Panc1 (cell line): ENCODE data around the gene KLHL2.
"Not testable (repeated sequence)": the region's sequence is repeated elsewhere in the genome, so short reads cannot be mapped to it uniquely, and the experiment has no call there.

Experiments used
- CTCF ChIP-seq: fragments of 450-650 bp; IDR thresholded peaks from 2 replicates; pipeline ENCODE4 v1.5.1; 2017; ENCODE audit warnings: mild to moderate bottlenecking
- TF ChIP-seq, protein P1 (sequence below), 2 experiments: IDR thresholded peaks; 2 replicates each; pipeline ENCODE4 v1.6.1; 2011 to 2012; ENCODE audit warnings: low read depth in 2 of 2, control low read depth in 1 of 2, low read length in 1 of 2, mild to moderate bottlenecking in 1 of 2, moderate library complexity in 1 of 2; ENCODE audit not compliant: insufficient read depth in 1 of 2

DNA sequence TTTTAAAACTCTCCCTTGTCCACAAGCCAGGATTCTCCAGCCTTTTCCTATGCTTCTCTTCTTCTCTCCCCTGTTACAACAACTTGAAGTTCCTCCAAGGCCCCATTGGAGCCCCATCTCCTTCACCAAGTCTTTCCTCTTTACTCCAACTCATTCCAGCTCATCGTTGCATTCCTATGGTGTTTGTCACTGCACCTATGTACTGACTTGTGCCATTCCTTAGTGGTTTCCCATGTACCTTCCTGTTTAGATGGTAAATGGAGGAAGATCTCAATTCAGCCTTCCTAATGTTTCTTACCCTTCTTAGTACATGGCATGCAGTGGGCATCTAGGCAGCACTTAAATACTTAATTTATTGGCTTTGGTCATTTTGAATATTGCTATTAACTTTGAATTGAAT, 6.0 kb downstream of the KLHL2 start:
- TF ChIP-seq, protein P1, sequence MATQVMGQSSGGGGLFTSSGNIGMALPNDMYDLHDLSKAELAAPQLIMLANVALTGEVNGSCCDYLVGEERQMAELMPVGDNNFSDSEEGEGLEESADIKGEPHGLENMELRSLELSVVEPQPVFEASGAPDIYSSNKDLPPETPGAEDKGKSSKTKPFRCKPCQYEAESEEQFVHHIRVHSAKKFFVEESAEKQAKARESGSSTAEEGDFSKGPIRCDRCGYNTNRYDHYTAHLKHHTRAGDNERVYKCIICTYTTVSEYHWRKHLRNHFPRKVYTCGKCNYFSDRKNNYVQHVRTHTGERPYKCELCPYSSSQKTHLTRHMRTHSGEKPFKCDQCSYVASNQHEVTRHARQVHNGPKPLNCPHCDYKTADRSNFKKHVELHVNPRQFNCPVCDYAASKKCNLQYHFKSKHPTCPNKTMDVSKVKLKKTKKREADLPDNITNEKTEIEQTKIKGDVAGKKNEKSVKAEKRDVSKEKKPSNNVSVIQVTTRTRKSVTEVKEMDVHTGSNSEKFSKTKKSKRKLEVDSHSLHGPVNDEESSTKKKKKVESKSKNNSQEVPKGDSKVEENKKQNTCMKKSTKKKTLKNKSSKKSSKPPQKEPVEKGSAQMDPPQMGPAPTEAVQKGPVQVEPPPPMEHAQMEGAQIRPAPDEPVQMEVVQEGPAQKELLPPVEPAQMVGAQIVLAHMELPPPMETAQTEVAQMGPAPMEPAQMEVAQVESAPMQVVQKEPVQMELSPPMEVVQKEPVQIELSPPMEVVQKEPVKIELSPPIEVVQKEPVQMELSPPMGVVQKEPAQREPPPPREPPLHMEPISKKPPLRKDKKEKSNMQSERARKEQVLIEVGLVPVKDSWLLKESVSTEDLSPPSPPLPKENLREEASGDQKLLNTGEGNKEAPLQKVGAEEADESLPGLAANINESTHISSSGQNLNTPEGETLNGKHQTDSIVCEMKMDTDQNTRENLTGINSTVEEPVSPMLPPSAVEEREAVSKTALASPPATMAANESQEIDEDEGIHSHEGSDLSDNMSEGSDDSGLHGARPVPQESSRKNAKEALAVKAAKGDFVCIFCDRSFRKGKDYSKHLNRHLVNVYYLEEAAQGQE (IDR thresholded peaks at IDR 0.05; ENCODE audit: insufficient read depth in 1 of 2, low read depth in 2 of 2, low read length in 1 of 2): not testable (repeated sequence)
- not testable (repeated sequence) for TF ChIP-seq CTCF
